Vagina (tissue), 2 donors: ENCODE measurements around the gene INPP5A.

Experiments
- POLR2AphosphoS5 ChIP-seq, 2 donors: sonication (generic); formaldehyde crosslinking; IDR thresholded peaks; one replicate each; pipeline ENCODE4 v1.9.0; 2017; ENCODE audit warnings: antibody characterized with exemption in 2 of 2, mild to moderate bottlenecking in 2 of 2, low read depth in 1 of 2; ENCODE audit not compliant: insufficient read depth in 1 of 2
- TF ChIP-seq, protein P1 (sequence below), 3 experiments: fragments of 450-650 bp in 2 of 3; fragments of 200-600 bp in 1 of 3; sonication (generic) in 1 of 3; IDR thresholded peaks; one replicate each; pipeline ENCODE4 v1.5.1; 2017 to 2019; ENCODE audit warnings: antibody characterized with exemption in 3 of 3, mild to moderate bottlenecking in 2 of 3, moderate library complexity in 2 of 3

DNA sequence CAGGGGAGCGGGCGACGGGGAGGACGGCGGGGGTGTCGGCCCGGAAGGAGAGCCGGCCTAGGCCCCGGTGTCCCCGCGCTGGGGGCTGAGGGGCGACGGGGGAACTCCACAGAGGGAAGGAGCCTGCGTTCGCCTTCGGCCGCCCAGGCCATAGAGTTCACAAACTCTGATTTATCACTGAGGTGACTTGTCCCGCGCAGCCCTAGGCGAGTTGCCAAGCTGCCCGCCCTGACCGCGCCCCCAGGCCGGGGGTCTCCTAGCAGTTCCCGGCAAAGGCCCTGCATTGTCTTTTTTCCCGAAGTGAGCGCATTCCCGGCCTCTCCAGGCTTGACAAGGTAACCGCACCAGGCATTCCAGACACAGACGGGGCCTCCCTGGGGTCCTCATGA, 251.2 kb downstream of the INPP5A start:
- TF ChIP-seq POLR2AphosphoS5 (IDR thresholded peaks at IDR 0.05; ENCODE audit: insufficient read depth in 1 of 2, low read depth in 1 of 2): no peak
- TF ChIP-seq, protein P1, sequence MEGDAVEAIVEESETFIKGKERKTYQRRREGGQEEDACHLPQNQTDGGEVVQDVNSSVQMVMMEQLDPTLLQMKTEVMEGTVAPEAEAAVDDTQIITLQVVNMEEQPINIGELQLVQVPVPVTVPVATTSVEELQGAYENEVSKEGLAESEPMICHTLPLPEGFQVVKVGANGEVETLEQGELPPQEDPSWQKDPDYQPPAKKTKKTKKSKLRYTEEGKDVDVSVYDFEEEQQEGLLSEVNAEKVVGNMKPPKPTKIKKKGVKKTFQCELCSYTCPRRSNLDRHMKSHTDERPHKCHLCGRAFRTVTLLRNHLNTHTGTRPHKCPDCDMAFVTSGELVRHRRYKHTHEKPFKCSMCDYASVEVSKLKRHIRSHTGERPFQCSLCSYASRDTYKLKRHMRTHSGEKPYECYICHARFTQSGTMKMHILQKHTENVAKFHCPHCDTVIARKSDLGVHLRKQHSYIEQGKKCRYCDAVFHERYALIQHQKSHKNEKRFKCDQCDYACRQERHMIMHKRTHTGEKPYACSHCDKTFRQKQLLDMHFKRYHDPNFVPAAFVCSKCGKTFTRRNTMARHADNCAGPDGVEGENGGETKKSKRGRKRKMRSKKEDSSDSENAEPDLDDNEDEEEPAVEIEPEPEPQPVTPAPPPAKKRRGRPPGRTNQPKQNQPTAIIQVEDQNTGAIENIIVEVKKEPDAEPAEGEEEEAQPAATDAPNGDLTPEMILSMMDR (IDR thresholded peaks at IDR 0.05): no peak
